MM.1S (cell line): Measurements from ENCODE around the gene R3HDM4.

Source experiments
- DNase-seq: peaks from one replicate; pipeline ENCODE4 v3.0.0-alpha.2; 2015
- H2AFZ ChIP-seq: fragments of 300-600 bp; sonication (generic); 2 replicates; pipeline ENCODE4 v1.6.0; 2016; ENCODE audit warnings: antibody characterized with exemption, low read length
- H3F3A ChIP-seq: fragments of 300-600 bp; sonication (generic); 2 replicates; pipeline ENCODE4 v1.6.1; 2016; ENCODE audit warnings: mild to moderate bottlenecking, antibody characterized with exemption, low read length, moderate library complexity, mixed read lengths; ENCODE audit not compliant: insufficient read depth
- H3K27ac ChIP-seq: fragments of 300-600 bp; sonication (generic); 2 replicates; pipeline ENCODE4 v1.5.1; 2016; ENCODE audit warnings: mild to moderate bottlenecking, low read length
- H3K27me3 ChIP-seq: fragments of 300-600 bp; sonication (generic); replicated peaks from 2 replicates; pipeline ENCODE4 v1.6.0; 2016; ENCODE audit warnings: low read length; ENCODE audit not compliant: insufficient read depth
- H3K36me3 ChIP-seq: fragments of 300-600 bp; sonication (generic); replicated peaks from 2 replicates; pipeline ENCODE4 v1.6.1; 2016; ENCODE audit warnings: mild to moderate bottlenecking, low read length, mixed read lengths; ENCODE audit not compliant: insufficient read depth
- H3K4me1 ChIP-seq: fragments of 300-600 bp; sonication (generic); 2 replicates; pipeline ENCODE4 v1.6.1; 2016; ENCODE audit warnings: low read length, mixed read lengths
- H3K4me2 ChIP-seq: fragments of 300-600 bp; sonication (generic); 2 replicates; pipeline ENCODE4 v1.6.0; 2016; ENCODE audit warnings: low read depth, low read length
- H3K4me3 ChIP-seq: fragments of 300-600 bp; sonication (generic); 2 replicates; pipeline ENCODE4 v1.5.1; 2016; ENCODE audit warnings: low read length, mixed read lengths
- H3K79me2 ChIP-seq: fragments of 300-600 bp; sonication (generic); 2 replicates; pipeline ENCODE4 v1.6.1; 2016; ENCODE audit warnings: mixed run types, low read length, mixed read lengths
- H3K9ac ChIP-seq: fragments of 300-600 bp; sonication (generic); 2 replicates; pipeline ENCODE4 v1.6.1; 2016; ENCODE audit warnings: low read length, mixed read lengths
- H3K9me2 ChIP-seq: fragments of 300-600 bp; sonication (generic); replicated peaks from 2 replicates; pipeline ENCODE4 v1.6.1; 2016; ENCODE audit warnings: mild to moderate bottlenecking, low read length, mixed read lengths; ENCODE audit not compliant: insufficient read depth
- H3K9me3 ChIP-seq: fragments of 300-600 bp; sonication (generic); replicated peaks from 2 replicates; pipeline ENCODE4 v1.6.1; 2016; ENCODE audit warnings: mild to moderate bottlenecking, low read length, mixed read lengths; ENCODE audit not compliant: insufficient read depth
- H4K20me1 ChIP-seq: fragments of 300-600 bp; sonication (generic); 2 replicates; pipeline ENCODE4 v1.6.1; 2016; ENCODE audit warnings: mild to moderate bottlenecking, low read length, moderate library complexity, mixed read lengths; ENCODE audit not compliant: insufficient read depth
- CTCF ChIP-seq: fragments of 300-600 bp; sonication (generic); IDR thresholded peaks from 2 replicates; pipeline ENCODE4 v1.5.1; 2016; ENCODE audit warnings: antibody characterized with exemption, low read length, mixed read lengths
- EZH2 ChIP-seq: fragments of 300-600 bp; sonication (generic); optimal IDR thresholded peaks from 2 replicates; pipeline ENCODE3; 2017; ENCODE audit warnings: low read depth, mild to moderate bottlenecking, antibody characterized with exemption, low read length, mixed read lengths
- EZH2phosphoT487 ChIP-seq: fragments of 300-600 bp; sonication (generic); IDR thresholded peaks from 2 replicates; pipeline ENCODE4 v1.6.1; 2018; ENCODE audit warnings: antibody characterized with exemption, low read length

R3HDM4 gene

GRCh38 chr19:944171-944567, 31.1 kb upstream of the R3HDM4 start:
- H3K27me3 ChIP-seq, result no peaks in the 10 kb centered on the region
- no peaks in the 10 kb centered on the region for H4K20me1 ChIP-seq
- no peak overlapping the region for H2AFZ ChIP-seq
- H3K36me3 ChIP-seq, result no peaks in the 10 kb centered on the region
- no peak overlapping the region for H3K27ac ChIP-seq
- H3K9ac ChIP-seq, result no peak overlapping the region
- H3K4me3 ChIP-seq, result no peak overlapping the region
- H3F3A ChIP-seq, result no peaks in the 10 kb centered on the region
- peaks cover 39% of the 10 kb centered on the region for H3K79me2 ChIP-seq
- no peak overlapping the region for H3K4me2 ChIP-seq
- H3K4me1 ChIP-seq, result no peaks in the 10 kb centered on the region
- no peak for DNase-seq
- no peaks in the 10 kb centered on the region for H3K9me2 ChIP-seq
- no peaks in the 10 kb centered on the region for H3K9me3 ChIP-seq
- TF ChIP-seq EZH2, result no peak
- TF ChIP-seq EZH2phosphoT487, result no peak
- no peak for TF ChIP-seq CTCF

- Histone ChIP-seq H2AFZ (no peak overlapping the region), H3F3A (no peaks in the 10 kb centered on the region), H3K4me3 (no peak overlapping the region), H3K4me1 (no peaks in the 10 kb centered on the region), H3K36me3 (no peaks in the 10 kb centered on the region), H4K20me1 (no peaks in the 10 kb centered on the region), H3K27ac (no peak overlapping the region), H3K79me2 (peaks cover 42% of the 10 kb centered on the region), H3K27me3 (no peaks in the 10 kb centered on the region), H3K9ac (no peak overlapping the region), H3K9me3 (no peaks in the 10 kb centered on the region), H3K9me2 (no peaks in the 10 kb centered on the region), H3K4me2 (no peak overlapping the region)
- no peak for TF ChIP-seq EZH2phosphoT487
- TF ChIP-seq EZH2, result no peak
- TF ChIP-seq CTCF, result no peak
- no peak for DNase-seq
Observed at GRCh38 chr19:943551-944170, 30.6 kb upstream of the R3HDM4 start.

- no peak for DNase-seq
- Histone ChIP-seq H2AFZ (no peak overlapping the region), H3K9ac (no peak overlapping the region), H3K27me3 (no peaks in the 10 kb centered on the region), H3K27ac (no peak overlapping the region), H3K79me2 (peaks cover 46% of the 10 kb centered on the region), H3K9me2 (no peaks in the 10 kb centered on the region), H3K36me3 (no peaks in the 10 kb centered on the region), H3K4me1 (no peaks in the 10 kb centered on the region), H4K20me1 (no peaks in the 10 kb centered on the region), H3K4me3 (no peak overlapping the region), H3F3A (no peaks in the 10 kb centered on the region), H3K9me3 (no peaks in the 10 kb centered on the region), H3K4me2 (no peak overlapping the region)
- TF ChIP-seq EZH2phosphoT487 (no peak), EZH2 (no peak), CTCF (no peak)
Observed at GRCh38 chr19:942133-942645, 29.2 kb upstream of the R3HDM4 start.
